HEK293 (cell line): ENCODE measurements around the gene MYH16.
"Not testable (repeated sequence)": the region's sequence is repeated elsewhere in the genome, so short reads cannot be mapped to it uniquely, and the experiment has no call there.

Source experiments
- CTCF ChIA-PET: fragments of 350-600 bp; formaldehyde crosslinking; extraction: SDS; loops from one replicate; lab custom pipeline; 2021; ENCODE audit warnings: antibody characterized with exemption; lab: Yijun Ruan, JAX
- POLR2A ChIA-PET: fragments of 300-600 bp; formaldehyde crosslinking; extraction: SDS; loops from one replicate; lab custom pipeline; 2020; ENCODE audit warnings: antibody characterized with exemption, inconsistent platforms; lab: Yijun Ruan, JAX
- H3K27ac ChIP-seq: fragments of 200-500 bp; sonication (Bioruptor generic); 2 replicates; pipeline ENCODE4 v1.5.1; 2014; ENCODE audit warnings: low read depth, low read length, control low read depth, inconsistent platforms; ENCODE audit errors: extremely low read depth
- H3K36me3 ChIP-seq, 2 experiments: fragments of 200-500 bp in 1 of 2; sonication (Bioruptor generic) in 1 of 2; 1 replicate in 1 of 2; 2 replicates in 1 of 2; pipeline ENCODE4 v1.5.1; 2014 to 2017; ENCODE audit warnings: inconsistent platforms in 2 of 2, low read length in 2 of 2; ENCODE audit not compliant: control insufficient read depth in 2 of 2, insufficient read depth in 1 of 2
- H3K4me1 ChIP-seq: fragments of 200-500 bp; sonication (Bioruptor generic); 2 replicates; pipeline ENCODE4 v1.5.1; 2014; ENCODE audit warnings: mild to moderate bottlenecking, low read length, inconsistent platforms; ENCODE audit not compliant: control insufficient read depth, insufficient read depth
- H3K4me3 ChIP-seq: 2 replicates; pipeline ENCODE4 v1.5.1; 2011; ENCODE audit warnings: low read depth, mild to moderate bottlenecking, control low read depth, low read length, moderate library complexity
- H3K9me3 ChIP-seq: fragments of 200-500 bp; sonication (Bioruptor generic); 2 replicates; pipeline ENCODE4 v1.5.1; 2014; ENCODE audit warnings: low read depth, low read length, inconsistent platforms; ENCODE audit not compliant: control insufficient read depth, insufficient read depth
- HOXC10 ChIP-seq: sonication (generic); formaldehyde crosslinking; IDR thresholded peaks from 2 replicates; pipeline ENCODE4 v1.8.1; 2023; ENCODE audit warnings: mild to moderate bottlenecking, missing genetic modification reagents
- KLF10 ChIP-seq: fragments of 450-650 bp; IDR thresholded peaks from 2 replicates; pipeline ENCODE4 v1.5.1; 2018; ENCODE audit warnings: missing biosample characterization, mild to moderate bottlenecking, missing genetic modification characterization
- SCRT1 ChIP-seq: fragments of 450-650 bp; formaldehyde crosslinking; IDR thresholded peaks from 2 replicates; pipeline ENCODE4 v1.5.1; 2016; ENCODE audit warnings: missing biosample characterization, missing genetic modification characterization, borderline replicate concordance
- ZBTB7A ChIP-seq: fragments of 450-650 bp; formaldehyde crosslinking; IDR thresholded peaks from 2 replicates; pipeline ENCODE4 v1.5.1; 2016; ENCODE audit warnings: low read depth, missing biosample characterization, missing genetic modification characterization
- ZFP3 ChIP-seq: fragments of 450-650 bp; formaldehyde crosslinking; IDR thresholded peaks from 2 replicates; pipeline ENCODE4 v1.5.1; 2016; ENCODE audit warnings: low read depth, missing biosample characterization, missing genetic modification characterization
- ZNF146 ChIP-seq: fragments of 450-650 bp; formaldehyde crosslinking; IDR thresholded peaks from 2 replicates; pipeline ENCODE4 v1.5.1; 2016; ENCODE audit warnings: missing biosample characterization, missing genetic modification characterization
- ZNF157 ChIP-seq: fragments of 450-650 bp; formaldehyde crosslinking; IDR thresholded peaks from 2 replicates; pipeline ENCODE4 v1.5.1; 2016; ENCODE audit warnings: missing biosample characterization, missing genetic modification characterization
- ZNF175 ChIP-seq: fragments of 450-650 bp; formaldehyde crosslinking; IDR thresholded peaks from 2 replicates; pipeline ENCODE4 v1.5.1; 2016; ENCODE audit warnings: missing biosample characterization, missing genetic modification characterization
- ZNF24 ChIP-seq: fragments of 450-650 bp; formaldehyde crosslinking; IDR thresholded peaks from 2 replicates; pipeline ENCODE4 v1.5.1; 2016; ENCODE audit warnings: missing biosample characterization, missing genetic modification characterization
- ZNF266 ChIP-seq: fragments of 450-650 bp; formaldehyde crosslinking; IDR thresholded peaks from 2 replicates; pipeline ENCODE4 v1.5.1; 2016; ENCODE audit warnings: missing biosample characterization, missing genetic modification characterization, low read depth
- ZNF433 ChIP-seq: fragments of 450-650 bp; formaldehyde crosslinking; IDR thresholded peaks from 2 replicates; pipeline ENCODE4 v1.5.1; 2016; ENCODE audit warnings: missing biosample characterization, missing genetic modification characterization, low read depth
- ZNF621 ChIP-seq: fragments of 450-650 bp; formaldehyde crosslinking; IDR thresholded peaks from 2 replicates; pipeline ENCODE4 v1.5.1; 2017; ENCODE audit warnings: missing biosample characterization, missing genetic modification characterization
- TF ChIP-seq, protein P1 (sequence below): fragments of 450-650 bp; formaldehyde crosslinking; IDR thresholded peaks from 2 replicates; pipeline ENCODE4 v1.5.1; 2016; ENCODE audit warnings: missing biosample characterization, missing genetic modification characterization
- TF ChIP-seq, protein P2 (sequence below): fragments of 450-650 bp; formaldehyde crosslinking; IDR thresholded peaks from 2 replicates; pipeline ENCODE4 v1.5.1; 2017; ENCODE audit warnings: missing biosample characterization, missing genetic modification characterization
- TF ChIP-seq, protein P3 (sequence below): fragments of 450-650 bp; formaldehyde crosslinking; IDR thresholded peaks from 2 replicates; pipeline ENCODE4 v1.5.1; 2016; ENCODE audit warnings: missing biosample characterization, missing genetic modification characterization
- TF ChIP-seq, protein P4 (sequence below): fragments of 450-650 bp; formaldehyde crosslinking; IDR thresholded peaks from 2 replicates; pipeline ENCODE4 v1.5.1; 2016; ENCODE audit warnings: missing biosample characterization, missing genetic modification characterization
- TF ChIP-seq, protein P5 (sequence below): fragments of 450-650 bp; formaldehyde crosslinking; IDR thresholded peaks from 2 replicates; pipeline ENCODE4 v1.5.1; 2016; ENCODE audit warnings: missing biosample characterization, missing genetic modification characterization
- TF ChIP-seq, protein P6 (sequence below): IDR thresholded peaks from 2 replicates; pipeline ENCODE4 v1.6.1; 2011; ENCODE audit warnings: mild to moderate bottlenecking, low read depth, low read length, borderline replicate concordance
- TF ChIP-seq, protein P7 (sequence below): fragments of 450-650 bp; formaldehyde crosslinking; IDR thresholded peaks from 2 replicates; pipeline ENCODE4 v1.5.1; 2017; ENCODE audit warnings: missing biosample characterization, missing genetic modification characterization

Gene MYH16

DNA sequence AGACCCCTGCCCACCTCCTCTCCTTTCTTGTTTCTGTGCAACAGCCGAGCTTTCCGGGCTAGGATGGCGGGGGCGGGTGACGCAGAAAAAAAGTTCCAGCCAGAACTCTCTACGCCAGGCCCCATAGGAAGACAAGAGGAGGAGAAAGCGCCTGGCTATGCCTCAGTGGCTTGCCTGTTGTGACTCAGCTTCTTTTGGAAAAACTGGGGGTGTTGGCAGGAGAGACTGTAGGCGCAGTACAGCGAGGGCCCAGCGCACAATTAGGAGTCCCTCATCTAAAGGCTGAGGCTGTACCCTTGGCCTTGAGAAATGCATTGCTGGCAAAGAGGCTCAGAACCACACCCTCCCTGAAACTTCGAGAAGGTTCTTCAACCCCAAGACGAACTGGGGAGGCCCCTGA is 36.7 kb upstream of the MYH16 start:
- Histone ChIP-seq H3K27ac (no peak overlapping the region), H3K4me1 (no peaks in the 10 kb centered on the region), H3K36me3 (no peaks in the 10 kb centered on the region), H3K9me3 (no peaks in the 10 kb centered on the region), H3K4me3 (no peak overlapping the region)
- ChIA-PET POLR2A (no interaction called here), CTCF (interaction anchor here (0.5 kb wide), 1 partner anchor 38 kb away, joined by 3 read pairs; no protein-coding TSS in a partner anchor)
- TF ChIP-seq, protein P1, sequence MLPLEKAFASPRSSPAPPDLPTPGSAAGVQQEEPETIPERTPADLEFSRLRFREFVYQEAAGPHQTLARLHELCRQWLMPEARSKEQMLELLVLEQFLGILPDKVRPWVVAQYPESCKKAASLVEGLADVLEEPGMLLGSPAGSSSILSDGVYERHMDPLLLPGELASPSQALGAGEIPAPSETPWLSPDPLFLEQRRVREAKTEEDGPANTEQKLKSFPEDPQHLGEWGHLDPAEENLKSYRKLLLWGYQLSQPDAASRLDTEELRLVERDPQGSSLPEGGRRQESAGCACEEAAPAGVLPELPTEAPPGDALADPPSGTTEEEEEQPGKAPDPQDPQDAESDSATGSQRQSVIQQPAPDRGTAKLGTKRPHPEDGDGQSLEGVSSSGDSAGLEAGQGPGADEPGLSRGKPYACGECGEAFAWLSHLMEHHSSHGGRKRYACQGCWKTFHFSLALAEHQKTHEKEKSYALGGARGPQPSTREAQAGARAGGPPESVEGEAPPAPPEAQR = no peak
- TF ChIP-seq, protein P2, sequence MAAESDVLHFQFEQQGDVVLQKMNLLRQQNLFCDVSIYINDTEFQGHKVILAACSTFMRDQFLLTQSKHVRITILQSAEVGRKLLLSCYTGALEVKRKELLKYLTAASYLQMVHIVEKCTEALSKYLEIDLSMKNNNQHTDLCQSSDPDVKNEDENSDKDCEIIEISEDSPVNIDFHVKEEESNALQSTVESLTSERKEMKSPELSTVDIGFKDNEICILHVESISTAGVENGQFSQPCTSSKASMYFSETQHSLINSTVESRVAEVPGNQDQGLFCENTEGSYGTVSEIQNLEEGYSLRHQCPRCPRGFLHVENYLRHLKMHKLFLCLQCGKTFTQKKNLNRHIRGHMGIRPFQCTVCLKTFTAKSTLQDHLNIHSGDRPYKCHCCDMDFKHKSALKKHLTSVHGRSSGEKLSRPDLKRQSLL (tag by site-specific recombination) = no peak
- no peak for TF ChIP-seq ZBTB7A (tag by site-specific recombination)
- TF ChIP-seq ZNF266 (tag by site-specific recombination) = no peak
- TF ChIP-seq, protein P3, sequence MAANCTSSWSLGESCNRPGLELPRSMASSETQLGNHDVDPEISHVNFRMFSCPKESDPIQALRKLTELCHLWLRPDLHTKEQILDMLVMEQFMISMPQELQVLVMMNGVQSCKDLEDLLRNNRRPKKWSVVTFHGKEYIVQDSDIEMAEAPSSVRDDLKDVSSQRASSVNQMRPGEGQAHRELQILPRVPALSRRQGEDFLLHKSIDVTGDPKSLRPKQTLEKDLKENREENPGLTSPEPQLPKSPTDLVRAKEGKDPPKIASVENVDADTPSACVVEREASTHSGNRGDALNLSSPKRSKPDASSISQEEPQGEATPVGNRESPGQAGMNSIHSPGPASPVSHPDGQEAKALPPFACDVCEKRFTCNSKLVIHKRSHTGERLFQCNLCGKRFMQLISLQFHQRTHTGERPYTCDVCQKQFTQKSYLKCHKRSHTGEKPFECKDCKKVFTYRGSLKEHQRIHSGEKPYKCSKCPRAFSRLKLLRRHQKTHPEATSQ (tag by site-specific recombination) = no peak

DNA sequence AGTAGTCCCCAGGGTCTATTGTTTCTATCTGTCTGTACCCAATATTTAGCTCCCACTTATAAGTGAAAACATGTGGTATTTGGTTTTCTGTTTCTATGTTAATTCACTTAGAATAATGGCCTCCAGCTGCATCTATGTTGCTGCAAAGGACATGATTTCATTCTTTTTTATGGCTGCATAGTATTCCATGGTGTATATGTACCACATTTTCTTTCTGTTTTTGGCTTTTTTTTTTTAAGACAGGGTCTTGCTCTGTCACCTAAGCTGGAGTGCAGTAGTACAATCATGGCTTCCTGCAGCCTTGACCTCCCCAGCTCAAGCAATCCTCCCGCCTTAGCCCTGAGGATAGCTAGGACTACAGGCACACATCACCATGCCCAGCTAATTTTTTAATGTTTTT is 34.8 kb upstream of the MYH16 start:
- H3K9me3 ChIP-seq, POLR2A ChIA-PET, H3K4me3 ChIP-seq, H3K27ac ChIP-seq, H3K4me1 ChIP-seq, H3K36me3 ChIP-seq, CTCF ChIA-PET: not testable (repeated sequence)
- TF ChIP-seq ZNF146 = peak; percentile 93
- TF ChIP-seq, protein P4, sequence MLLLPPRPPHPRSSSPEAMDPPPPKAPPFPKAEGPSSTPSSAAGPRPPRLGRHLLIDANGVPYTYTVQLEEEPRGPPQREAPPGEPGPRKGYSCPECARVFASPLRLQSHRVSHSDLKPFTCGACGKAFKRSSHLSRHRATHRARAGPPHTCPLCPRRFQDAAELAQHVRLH = peak; percentile 69

DNA sequence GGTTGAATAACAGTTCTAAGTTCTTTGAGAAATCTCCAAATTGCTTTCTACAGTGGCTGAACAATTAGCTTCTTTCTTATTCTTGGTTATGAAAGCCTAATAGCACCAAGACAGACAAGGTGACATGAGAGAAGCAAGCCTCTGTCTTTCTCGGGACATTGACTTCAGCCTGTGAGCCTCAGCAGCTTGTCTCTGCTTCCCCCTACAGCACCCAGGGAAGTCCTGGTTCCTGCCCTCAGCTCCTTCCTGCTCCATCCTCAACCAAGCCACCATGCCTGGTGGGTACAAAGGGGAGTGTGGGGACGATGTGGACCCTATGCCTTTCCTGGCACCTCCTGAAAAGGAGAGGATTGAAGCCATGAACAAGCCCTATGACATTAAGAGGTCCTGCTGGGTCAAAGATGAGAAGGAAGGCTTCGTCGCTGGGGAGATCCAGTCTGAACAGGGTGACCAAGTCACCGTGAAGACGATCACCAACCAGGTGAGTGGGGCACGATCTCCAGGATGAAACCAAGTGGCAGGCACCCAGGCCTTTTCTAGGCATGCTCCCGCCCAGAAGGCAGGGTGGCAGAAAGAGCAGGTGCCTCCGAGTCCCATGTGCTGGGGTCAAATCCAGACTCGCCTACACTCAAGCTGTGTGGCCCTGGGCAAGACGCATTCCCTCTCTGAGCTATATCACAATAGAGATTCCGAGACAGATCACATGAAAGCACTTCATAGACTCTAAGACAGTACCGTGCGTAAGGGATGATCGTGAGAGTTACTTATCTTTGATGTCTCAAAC is 33.9 kb upstream of the MYH16 start:
- Histone ChIP-seq H3K4me3 (no peak overlapping the region), H3K9me3 (no peaks in the 10 kb centered on the region), H3K36me3 (no peaks in the 10 kb centered on the region), H3K4me1 (no peaks in the 10 kb centered on the region), H3K27ac (no peak overlapping the region)
- ChIA-PET CTCF (interaction anchor here (0.5 kb wide), 1 partner anchor 1561 kb away, joined by 4 read pairs; no protein-coding TSS in a partner anchor), POLR2A (no interaction called here)
- TF ChIP-seq, protein P5, sequence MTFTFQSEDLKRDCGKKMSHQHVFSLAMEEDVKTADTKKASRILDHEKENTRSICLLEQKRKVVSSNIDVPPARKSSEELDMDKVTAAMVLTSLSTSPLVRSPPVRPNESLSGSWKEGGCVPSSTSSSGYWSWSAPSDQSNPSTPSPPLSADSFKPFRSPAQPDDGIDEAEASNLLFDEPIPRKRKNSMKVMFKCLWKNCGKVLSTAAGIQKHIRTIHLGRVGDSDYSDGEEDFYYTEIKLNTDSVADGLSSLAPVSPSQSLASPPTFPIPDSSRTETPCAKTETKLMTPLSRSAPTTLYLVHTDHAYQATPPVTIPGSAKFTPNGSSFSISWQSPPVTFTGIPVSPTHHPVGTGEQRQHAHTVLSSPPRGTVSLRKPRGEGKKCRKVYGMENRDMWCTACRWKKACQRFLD = no peak
- TF ChIP-seq ZNF157 (tag by site-specific recombination) = no peak
- no peak for TF ChIP-seq KLF10 (tag by site-specific recombination)
- no peak for TF ChIP-seq ZFP3 (tag by site-specific recombination)
- no peak for TF ChIP-seq HOXC10 (CRISPR knock-in tag)
- TF ChIP-seq, protein P6, sequence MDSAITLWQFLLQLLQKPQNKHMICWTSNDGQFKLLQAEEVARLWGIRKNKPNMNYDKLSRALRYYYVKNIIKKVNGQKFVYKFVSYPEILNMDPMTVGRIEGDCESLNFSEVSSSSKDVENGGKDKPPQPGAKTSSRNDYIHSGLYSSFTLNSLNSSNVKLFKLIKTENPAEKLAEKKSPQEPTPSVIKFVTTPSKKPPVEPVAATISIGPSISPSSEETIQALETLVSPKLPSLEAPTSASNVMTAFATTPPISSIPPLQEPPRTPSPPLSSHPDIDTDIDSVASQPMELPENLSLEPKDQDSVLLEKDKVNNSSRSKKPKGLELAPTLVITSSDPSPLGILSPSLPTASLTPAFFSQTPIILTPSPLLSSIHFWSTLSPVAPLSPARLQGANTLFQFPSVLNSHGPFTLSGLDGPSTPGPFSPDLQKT = no peak
- TF ChIP-seq, protein P7, sequence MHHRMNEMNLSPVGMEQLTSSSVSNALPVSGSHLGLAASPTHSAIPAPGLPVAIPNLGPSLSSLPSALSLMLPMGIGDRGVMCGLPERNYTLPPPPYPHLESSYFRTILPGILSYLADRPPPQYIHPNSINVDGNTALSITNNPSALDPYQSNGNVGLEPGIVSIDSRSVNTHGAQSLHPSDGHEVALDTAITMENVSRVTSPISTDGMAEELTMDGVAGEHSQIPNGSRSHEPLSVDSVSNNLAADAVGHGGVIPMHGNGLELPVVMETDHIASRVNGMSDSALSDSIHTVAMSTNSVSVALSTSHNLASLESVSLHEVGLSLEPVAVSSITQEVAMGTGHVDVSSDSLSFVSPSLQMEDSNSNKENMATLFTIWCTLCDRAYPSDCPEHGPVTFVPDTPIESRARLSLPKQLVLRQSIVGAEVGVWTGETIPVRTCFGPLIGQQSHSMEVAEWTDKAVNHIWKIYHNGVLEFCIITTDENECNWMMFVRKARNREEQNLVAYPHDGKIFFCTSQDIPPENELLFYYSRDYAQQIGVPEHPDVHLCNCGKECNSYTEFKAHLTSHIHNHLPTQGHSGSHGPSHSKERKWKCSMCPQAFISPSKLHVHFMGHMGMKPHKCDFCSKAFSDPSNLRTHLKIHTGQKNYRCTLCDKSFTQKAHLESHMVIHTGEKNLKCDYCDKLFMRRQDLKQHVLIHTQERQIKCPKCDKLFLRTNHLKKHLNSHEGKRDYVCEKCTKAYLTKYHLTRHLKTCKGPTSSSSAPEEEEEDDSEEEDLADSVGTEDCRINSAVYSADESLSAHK = no peak
- TF ChIP-seq SCRT1 (tag by site-specific recombination) = no peak
- TF ChIP-seq ZNF175 (tag by site-specific recombination) = no peak
- TF ChIP-seq ZNF621 (tag by site-specific recombination) = no peak
- TF ChIP-seq ZNF433 (tag by site-specific recombination) = no peak
- no peak for TF ChIP-seq ZNF24 (tag by site-specific recombination)
